ENCODE measurements around the gene CIAO2B. TPM values are rescaled to one million over a fixed set of nuclear protein-coding genes. Genes with fewer than 3 reads are reported as not detected.
"Not testable (repeated sequence)": the region's sequence is repeated elsewhere in the genome, so short reads cannot be mapped to it uniquely, and the experiment has no call there.

The CIAO2B gene
- total and polyA plus RNA-seq, 3 donors from 2014 or later, result 113 to 179 (median 145) TPM

DNA sequence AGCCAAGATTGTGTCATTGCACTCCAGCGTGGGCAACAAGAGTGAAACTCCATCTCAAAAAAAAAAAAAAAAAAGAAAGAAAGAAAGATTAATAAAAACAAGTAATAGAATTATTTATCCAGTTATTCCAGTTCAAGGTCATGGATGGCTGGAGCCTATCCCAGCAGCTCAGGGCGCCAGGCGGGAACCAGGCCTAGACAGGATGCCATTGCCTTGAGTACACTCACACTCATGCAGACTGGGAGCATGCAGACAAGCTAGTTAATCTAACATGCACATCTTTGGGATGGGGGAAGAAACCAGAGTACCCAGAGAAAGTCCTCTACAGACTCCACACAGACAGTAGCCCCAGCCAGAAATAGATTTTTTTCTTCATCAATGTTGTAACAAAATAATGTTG, 36.0 kb downstream of the CIAO2B start:
- intact Hi-C loops (cut with DNase I; ENCODE audit: low total_unique reads), result no loop called here
- Histone ChIP-seq H3K9me3 (no peaks in the 10 kb centered on the region), H3K4me1 (peaks cover 45% of the 10 kb centered on the region), H3K27me3 (no peaks in the 10 kb centered on the region), H3K4me3 (no peak overlapping the region), H3K36me3 (ENCODE audit: low read depth, missing control alignments) (no peaks in the 10 kb centered on the region), H3K27ac (no peak overlapping the region)
- TF ChIP-seq POLR2A (IDR thresholded peaks at IDR 0.05) (no peak), CTCF (IDR thresholded peaks at IDR 0.05) (no peak)
- peak; percentile 84 for DNase-seq
- 30 to 36% methylated on average over 3 of the region's 3 CpGs for WGBS, 2 donors

- H3K27me3 ChIP-seq; DNase-seq; intact Hi-C loops (cut with DNase I; ENCODE audit: low total_unique reads); H3K27ac ChIP-seq; H3K9me3 ChIP-seq; H3K36me3 ChIP-seq (ENCODE audit: low read depth, missing control alignments); H3K4me3 ChIP-seq: not testable (repeated sequence)
- peaks cover 38% of the 10 kb centered on the region for H3K4me1 ChIP-seq
- 77 to 82% methylated on average over 5 of the region's 5 CpGs for WGBS, 2 donors
Measured at GRCh38 chr16:66896682-66897081, 37.5 kb downstream of the CIAO2B start.

DNA sequence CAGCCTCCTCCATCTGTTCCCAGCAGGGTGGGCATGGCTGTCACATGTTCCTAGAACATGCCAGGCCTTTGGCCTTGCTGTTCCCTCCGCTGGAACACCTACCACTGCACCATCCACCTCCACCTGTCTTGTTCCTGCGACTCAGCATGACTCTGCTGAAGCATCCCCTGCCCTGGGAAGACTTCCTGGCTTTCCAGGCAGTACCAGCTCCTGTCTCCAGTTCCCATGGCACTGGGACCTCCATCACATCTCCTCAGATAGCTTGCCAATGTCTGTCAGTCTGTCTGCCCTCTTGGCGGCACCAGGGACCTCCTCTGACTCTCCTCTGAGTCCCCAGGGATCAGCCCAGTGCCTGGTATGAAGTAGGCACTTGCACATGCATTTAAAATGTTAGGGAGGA, 38.2 kb downstream of the CIAO2B start:
- H3K36me3 ChIP-seq (ENCODE audit: low read depth, missing control alignments), result no peaks in the 10 kb centered on the region
- intact Hi-C loops (cut with DNase I; ENCODE audit: low total_unique reads), result no loop called here
- WGBS, 2 donors, result 100% methylated on average over 3 of the region's 3 CpGs
- H3K9me3 ChIP-seq, result no peaks in the 10 kb centered on the region
- no peak for DNase-seq
- H3K4me3 ChIP-seq, result no peak overlapping the region
- peaks cover 32% of the 10 kb centered on the region for H3K4me1 ChIP-seq
- H3K27ac ChIP-seq, result no peak overlapping the region
- H3K27me3 ChIP-seq, result no peaks in the 10 kb centered on the region
- TF ChIP-seq POLR2A (IDR thresholded peaks at IDR 0.05) (no peak), CTCF (IDR thresholded peaks at IDR 0.05) (no peak)

DNA sequence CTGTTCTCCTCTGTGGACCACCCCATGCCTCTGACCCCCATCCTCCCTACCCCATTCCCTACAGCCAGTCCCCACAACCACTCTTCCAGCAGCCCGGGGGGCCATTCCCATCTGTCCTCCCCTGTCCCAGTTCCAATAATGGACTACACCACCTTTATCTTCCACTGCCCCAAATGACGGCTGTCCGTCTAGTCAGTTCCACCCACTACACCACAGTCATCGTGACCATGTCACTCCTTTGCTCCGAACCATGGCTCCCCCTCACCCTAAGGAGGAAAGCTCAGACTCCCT, 38.6 kb downstream of the CIAO2B start:
- Histone ChIP-seq H3K4me1 (peaks cover 29% of the 10 kb centered on the region), H3K9me3 (no peaks in the 10 kb centered on the region), H3K4me3 (no peak overlapping the region), H3K27me3 (no peaks in the 10 kb centered on the region), H3K36me3 (ENCODE audit: low read depth, missing control alignments) (no peaks in the 10 kb centered on the region), H3K27ac (no peak overlapping the region)
- TF ChIP-seq CTCF (IDR thresholded peaks at IDR 0.05) (no peak), POLR2A (IDR thresholded peaks at IDR 0.05) (no peak)
- no peak for DNase-seq
- 74 to 87% methylated on average over 5 of the region's 5 CpGs for WGBS, 2 donors
- intact Hi-C loops (cut with DNase I; ENCODE audit: low total_unique reads), result no loop called here

- no peak overlapping the region for H3K27ac ChIP-seq
- H3K4me1 ChIP-seq, result peaks cover 24% of the 10 kb centered on the region
- 42 to 63% methylated on average over 9 to 11 of the region's 11 CpGs for WGBS, 2 donors
- no peaks in the 10 kb centered on the region for H3K36me3 ChIP-seq (ENCODE audit: low read depth, missing control alignments)
- TF ChIP-seq POLR2A (IDR thresholded peaks at IDR 0.05), result no peak
- peak; percentile 56 to 73 (median 57) for TF ChIP-seq CTCF (IDR thresholded peaks at IDR 0.05)
- intact Hi-C loops (cut with DNase I; ENCODE audit: low total_unique reads), result no loop called here
- H3K4me3 ChIP-seq, result no peak overlapping the region
- peak; percentile 81 for DNase-seq
- no peaks in the 10 kb centered on the region for H3K27me3 ChIP-seq
- H3K9me3 ChIP-seq, result no peaks in the 10 kb centered on the region
Measured at GRCh38 chr16:66894948-66895688, 39.1 kb downstream of the CIAO2B start.

Data from testis (tissue), 3 donors.